SW 1271 (cell line): ENCODE results near the gene LSM7.

ENCODE experiments used
- DNase-seq, 2 experiments: peaks; one replicate each; lab custom pipeline; 2025; lab: John Stamatoyannopoulos, UW

The LSM7 gene

GRCh38 chr19:2338055-2338615, 9.7 kb upstream of the LSM7 start:
- no peak for DNase-seq

GRCh38 chr19:2337329-2337707, 8.9 kb upstream of the LSM7 start:
- DNase-seq, result no peak

GRCh38 chr19:2336528-2337328, 8.3 kb upstream of the LSM7 start:
- no peak for DNase-seq

- DNase-seq, result no peak
Measured at GRCh38 chr19:2335848-2336247, 7.5 kb upstream of the LSM7 start.

GRCh38 chr19:2334986-2335846, 6.8 kb upstream of the LSM7 start:
- no peak for DNase-seq

GRCh38 chr19:2334426-2334825, 6.0 kb upstream of the LSM7 start:
- DNase-seq, result no peak

GRCh38 chr19:2333807-2334211, 5.4 kb upstream of the LSM7 start:
- no peak for DNase-seq

- no peak for DNase-seq
Measured at GRCh38 chr19:2333027-2333806, 4.8 kb upstream of the LSM7 start.

- no peak for DNase-seq
Measured at GRCh38 chr19:2332341-2333026, 4.1 kb upstream of the LSM7 start.

- no peak for DNase-seq
Measured at GRCh38 chr19:2331601-2332246, 3.3 kb upstream of the LSM7 start.

- no peak for DNase-seq
Measured at GRCh38 chr19:2330632-2331284, 2.4 kb upstream of the LSM7 start.

- no peak for DNase-seq
Measured at GRCh38 chr19:2330255-2330631, 1.9 kb upstream of the LSM7 start.

GRCh38 chr19:2329501-2329916, 1.1 kb upstream of the LSM7 start:
- no peak for DNase-seq

- no peak for DNase-seq
Measured at GRCh38 chr19:2329149-2329478, 728 bp upstream of the LSM7 start.

GRCh38 chr19:2327773-2328400, 499 bp downstream of the LSM7 start:
- peak in 1 of 2 experiments; percentile 55 for DNase-seq

GRCh38 chr19:2326699-2327360, 1.6 kb downstream of the LSM7 start:
- no peak for DNase-seq

GRCh38 chr19:2325281-2326046, 2.9 kb downstream of the LSM7 start:
- no peak for DNase-seq

GRCh38 chr19:2324220-2324948, 4.0 kb downstream of the LSM7 start:
- no peak for DNase-seq
